Aorta (tissue), 5 donors: ENCODE data around the gene SOS1. TPM values are rescaled to one million over a fixed set of nuclear protein-coding genes. Genes with fewer than 3 reads are reported as not detected.

Experiments used
- ATAC-seq: fragments of 200-7000 bp; cut with Tn5 transposase; one replicate; pipeline ENCODE4 v1.9.1; 2022; ENCODE audit warnings: moderate library complexity; ENCODE audit not compliant: low FRiP score
- DNase-seq, 2 donors: peaks; one replicate each; pipeline ENCODE4 v3.0.0-alpha.2; 2020
- H3K27ac ChIP-seq, 2 donors: one replicate each; pipeline ENCODE4 v1.5.1; 2013; ENCODE audit warnings: low read length in 2 of 2, mild to moderate bottlenecking in 2 of 2, moderate library complexity in 2 of 2, control low read depth in 1 of 2, inconsistent platforms in 1 of 2, low read depth in 1 of 2
- H3K27me3 ChIP-seq, 2 donors: one replicate each; pipeline ENCODE4 v1.6.1; 2013; ENCODE audit warnings: control low read depth in 1 of 2, low read length in 1 of 2, mild to moderate bottlenecking in 1 of 2, moderate library complexity in 1 of 2; ENCODE audit not compliant: insufficient read depth in 2 of 2, control insufficient read depth in 1 of 2
- H3K36me3 ChIP-seq, 2 donors: one replicate each; pipeline ENCODE4 v1.6.1; 2013; ENCODE audit warnings: control low read depth in 1 of 2, low read length in 1 of 2, mild to moderate bottlenecking in 1 of 2; ENCODE audit not compliant: insufficient read depth in 2 of 2, control insufficient read depth in 1 of 2
- H3K4me1 ChIP-seq, 2 donors: one replicate each; pipeline ENCODE4 v1.6.1; 2013; ENCODE audit warnings: low read length in 2 of 2, control low read depth in 1 of 2, mild to moderate bottlenecking in 1 of 2, moderate library complexity in 1 of 2; ENCODE audit not compliant: insufficient read depth in 2 of 2, control insufficient read depth in 1 of 2
- H3K4me3 ChIP-seq, 2 donors: one replicate each; pipeline ENCODE4 v1.5.1; 2013; ENCODE audit warnings: low read length in 2 of 2, control low read depth in 1 of 2, mild to moderate bottlenecking in 1 of 2
- H3K9me3 ChIP-seq: one replicate; pipeline ENCODE4 v1.6.1; 2013; ENCODE audit warnings: mild to moderate bottlenecking, low read length; ENCODE audit not compliant: control insufficient read depth
- WGBS, 2 donors: extraction: QIAGEN DNeasy Blood & Tissue Kit; methylation state at CpG; one replicate each; pipeline ENCODE4 v1.1.7; 2013; 5-methylcytosine and 5-hydroxymethylcytosine counted together
- intact Hi-C, 2 donors: fragments of 100-400 bp; cut with DNase I; formaldehyde crosslinking; loops; one replicate each; pipeline versions ENCODE4 v1.14.2 to v1.15.0; 2022
- polyA plus RNA-seq, 2 donors: library from polyadenylated mRNA; stranded (reverse); fragments of 200-250 nt; gene quantifications; one replicate each; pipeline ENCODE4 v1.2.3, GENCODE V29; 2013
- total RNA-seq, 2 donors: library from RNA; stranded (reverse); fragmentation: NEBNext Ultra II Directional; extraction: Animal tissue kit (Norgen Biotek cat#: 25700); gene quantifications; one replicate each; pipeline ENCODE4 v1.2.1, GENCODE V29; 2021
- donor health status: healthy with polysubstance abuse.
- donor health status: Bipolar disorder and iron deficiency.
- donor health status: DM: no; HTN: no; CAD: no.
- donor health status: DM: no; HTN: no; CAD: no.
- donor health status: DM: yes; HTN: yes; CAD: no.

Gene SOS1
- total and polyA plus RNA-seq, 4 donors = 7.6 to 67.9 (median 33.0) TPM

GRCh38 chr2:39099870-39100728, 20.8 kb downstream of the SOS1 start:
- intact Hi-C loops = no loop called here
- ATAC-seq = no peak
- DNase-seq = no peak
- Histone ChIP-seq H3K27ac (no peak overlapping the region), H3K4me1 (no peaks in the 10 kb centered on the region), H3K27me3 (no peaks in the 10 kb centered on the region), H3K9me3 (no peaks in the 10 kb centered on the region), H3K36me3 (no peaks in the 10 kb centered on the region), H3K4me3 (no peak overlapping the region)
- 92 to 96% methylated on average over 7 of the region's 7 CpGs for WGBS, 2 donors

- ATAC-seq (no peak), DNase-seq (no peak)
- Histone ChIP-seq H3K4me3 (no peak overlapping the region), H3K9me3 (no peaks in the 10 kb centered on the region), H3K4me1 (no peaks in the 10 kb centered on the region), H3K36me3 (no peaks in the 10 kb centered on the region), H3K27me3 (no peaks in the 10 kb centered on the region), H3K27ac (no peak overlapping the region)
- WGBS, 2 donors = 93 to 94% methylated on average over 2 of the region's 2 CpGs
- intact Hi-C loops = no loop called here
These were observed 21.5 kb downstream of the SOS1 start for GRCh38 chr2:39099310-39099869.

- H3K27ac ChIP-seq = no peak overlapping the region
- intact Hi-C loops = no loop called here
- no peak for ATAC-seq
- H3K4me3 ChIP-seq = no peak overlapping the region
- no peaks in the 10 kb centered on the region for H3K36me3 ChIP-seq
- no peaks in the 10 kb centered on the region for H3K4me1 ChIP-seq
- H3K27me3 ChIP-seq = no peaks in the 10 kb centered on the region
- 75 to 88% methylated on average over 1 of the region's 1 CpG for WGBS, 2 donors
- no peaks in the 10 kb centered on the region for H3K9me3 ChIP-seq
- DNase-seq = no peak
These were observed 25.2 kb downstream of the SOS1 start for GRCh38 chr2:39095624-39096023.

GRCh38 chr2:39094717-39095363, 26.0 kb downstream of the SOS1 start:
- H3K27ac ChIP-seq = no peak overlapping the region

GRCh38 chr2:39093218-39093898, 27.5 kb downstream of the SOS1 start:
- no peak for ATAC-seq
- 67 to 72% methylated on average over 3 of the region's 3 CpGs for WGBS, 2 donors
- intact Hi-C loops = no loop called here

More at GRCh38 chr2:39094717-39095363, 26.0 kb downstream of the SOS1 start:
- DNase-seq (no peak), ATAC-seq (no peak)
- Histone ChIP-seq H3K27me3 (no peaks in the 10 kb centered on the region), H3K9me3 (no peaks in the 10 kb centered on the region), H3K4me3 (no peak overlapping the region), H3K36me3 (no peaks in the 10 kb centered on the region), H3K4me1 (no peaks in the 10 kb centered on the region)
- intact Hi-C loops = no loop called here
- 59 to 77% methylated on average over 1 of the region's 1 CpG for WGBS, 2 donors

GRCh38 chr2:39091543-39091942, 29.3 kb downstream of the SOS1 start:
- Histone ChIP-seq H3K9me3 (no peaks in the 10 kb centered on the region), H3K27ac (no peak overlapping the region), H3K4me1 (no peaks in the 10 kb centered on the region), H3K4me3 (no peak overlapping the region), H3K27me3 (no peaks in the 10 kb centered on the region), H3K36me3 (no peaks in the 10 kb centered on the region)
- WGBS, 2 donors = 83 to 89% methylated on average over 4 of the region's 4 CpGs
- intact Hi-C loops = no loop called here
- DNase-seq (no peak), ATAC-seq (no peak)

More at GRCh38 chr2:39093218-39093898, 27.5 kb downstream of the SOS1 start:
- Histone ChIP-seq H3K4me3 (no peak overlapping the region), H3K9me3 (no peaks in the 10 kb centered on the region), H3K27ac (no peak overlapping the region), H3K36me3 (no peaks in the 10 kb centered on the region), H3K4me1 (no peaks in the 10 kb centered on the region), H3K27me3 (no peaks in the 10 kb centered on the region)
- DNase-seq = no peak

- H3K27ac ChIP-seq = no peak overlapping the region
- ATAC-seq (no peak), DNase-seq (no peak)
- H3K4me1 ChIP-seq = no peaks in the 10 kb centered on the region
- no peaks in the 10 kb centered on the region for H3K27me3 ChIP-seq
- intact Hi-C loops = no loop called here
- no peaks in the 10 kb centered on the region for H3K9me3 ChIP-seq
- no peaks in the 10 kb centered on the region for H3K36me3 ChIP-seq
- WGBS, 2 donors = 97% methylated on average over 3 of the region's 3 CpGs
- no peak overlapping the region for H3K4me3 ChIP-seq
These were observed 29.8 kb downstream of the SOS1 start for GRCh38 chr2:39091063-39091462.

- whole genome bisulfite sequencing, 2 donors = 98 to 99% methylated on average over 5 of the region's 5 CpGs
- no peak for ATAC-seq
- intact Hi-C loops = no loop called here
- DNase-seq = no peak
- Histone ChIP-seq H3K27ac (no peak overlapping the region), H3K9me3 (no peaks in the 10 kb centered on the region), H3K4me1 (peaks cover 0 to 2% of the 10 kb centered on the region in 2 donors), H3K27me3 (no peaks in the 10 kb centered on the region), H3K36me3 (no peaks in the 10 kb centered on the region), H3K4me3 (no peak overlapping the region)
These were observed 40.7 kb downstream of the SOS1 start for GRCh38 chr2:39080152-39080551.
